ENCODE results near the gene OSBPL3.
"Not testable (repeated sequence)": the region's sequence is repeated elsewhere in the genome, so short reads cannot be mapped to it uniquely, and the experiment has no call there.

DNA sequence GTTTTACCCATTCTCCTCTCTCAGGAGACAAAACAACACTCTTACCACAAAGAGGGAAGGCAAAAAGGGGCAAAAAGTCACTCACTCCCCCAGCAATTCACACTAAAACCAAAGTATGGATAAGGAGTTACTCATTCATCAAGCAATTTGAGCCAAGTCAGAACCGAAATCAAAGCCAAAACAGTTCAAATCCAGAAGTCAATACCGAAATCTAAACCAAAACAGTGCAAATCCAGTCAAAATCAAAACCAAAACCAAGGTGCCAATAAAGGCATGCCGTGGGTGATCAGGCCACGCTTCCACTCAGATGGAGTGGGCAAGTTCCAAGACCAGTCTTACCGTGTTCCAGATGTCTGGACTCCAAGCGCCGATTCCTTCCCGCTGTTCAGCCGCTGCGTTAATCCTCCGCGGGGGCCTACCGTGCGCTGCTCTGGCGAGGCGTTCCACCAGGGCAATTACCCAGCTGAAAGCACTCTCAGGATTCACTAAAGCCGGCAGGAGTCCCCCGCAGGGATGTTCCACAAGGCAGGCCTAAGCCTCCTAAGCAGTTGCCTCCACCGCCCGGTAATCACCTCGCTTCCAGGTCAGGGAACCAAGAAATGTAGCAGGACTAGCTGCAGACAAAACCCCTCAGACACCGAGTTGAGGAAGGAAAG, 185.1 kb downstream of the OSBPL3 start:
- not testable (repeated sequence) for TF ChIP-seq POLR2A (IDR thresholded peaks at IDR 0.05)
- TF ChIP-seq, protein P1, sequence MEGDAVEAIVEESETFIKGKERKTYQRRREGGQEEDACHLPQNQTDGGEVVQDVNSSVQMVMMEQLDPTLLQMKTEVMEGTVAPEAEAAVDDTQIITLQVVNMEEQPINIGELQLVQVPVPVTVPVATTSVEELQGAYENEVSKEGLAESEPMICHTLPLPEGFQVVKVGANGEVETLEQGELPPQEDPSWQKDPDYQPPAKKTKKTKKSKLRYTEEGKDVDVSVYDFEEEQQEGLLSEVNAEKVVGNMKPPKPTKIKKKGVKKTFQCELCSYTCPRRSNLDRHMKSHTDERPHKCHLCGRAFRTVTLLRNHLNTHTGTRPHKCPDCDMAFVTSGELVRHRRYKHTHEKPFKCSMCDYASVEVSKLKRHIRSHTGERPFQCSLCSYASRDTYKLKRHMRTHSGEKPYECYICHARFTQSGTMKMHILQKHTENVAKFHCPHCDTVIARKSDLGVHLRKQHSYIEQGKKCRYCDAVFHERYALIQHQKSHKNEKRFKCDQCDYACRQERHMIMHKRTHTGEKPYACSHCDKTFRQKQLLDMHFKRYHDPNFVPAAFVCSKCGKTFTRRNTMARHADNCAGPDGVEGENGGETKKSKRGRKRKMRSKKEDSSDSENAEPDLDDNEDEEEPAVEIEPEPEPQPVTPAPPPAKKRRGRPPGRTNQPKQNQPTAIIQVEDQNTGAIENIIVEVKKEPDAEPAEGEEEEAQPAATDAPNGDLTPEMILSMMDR (IDR thresholded peaks at IDR 0.05) = not testable (repeated sequence)

Measured in heart left ventricle (tissue), 13 donors.